GM19023 (cell line): ENCODE data around the gene SFXN2.
"Not testable (repeated sequence)": the region's sequence is repeated elsewhere in the genome, so short reads cannot be mapped to it uniquely, and the experiment has no call there.

ENCODE experiments used
- ATAC-seq: cut with Tn5 transposase; IDR thresholded peaks from one replicate; pipeline ENCODE4 v1.9.1; 2021; ENCODE audit warnings: mild to moderate bottlenecking, moderate library complexity; ENCODE audit not compliant: unreplicated experiment

Gene SFXN2

DNA sequence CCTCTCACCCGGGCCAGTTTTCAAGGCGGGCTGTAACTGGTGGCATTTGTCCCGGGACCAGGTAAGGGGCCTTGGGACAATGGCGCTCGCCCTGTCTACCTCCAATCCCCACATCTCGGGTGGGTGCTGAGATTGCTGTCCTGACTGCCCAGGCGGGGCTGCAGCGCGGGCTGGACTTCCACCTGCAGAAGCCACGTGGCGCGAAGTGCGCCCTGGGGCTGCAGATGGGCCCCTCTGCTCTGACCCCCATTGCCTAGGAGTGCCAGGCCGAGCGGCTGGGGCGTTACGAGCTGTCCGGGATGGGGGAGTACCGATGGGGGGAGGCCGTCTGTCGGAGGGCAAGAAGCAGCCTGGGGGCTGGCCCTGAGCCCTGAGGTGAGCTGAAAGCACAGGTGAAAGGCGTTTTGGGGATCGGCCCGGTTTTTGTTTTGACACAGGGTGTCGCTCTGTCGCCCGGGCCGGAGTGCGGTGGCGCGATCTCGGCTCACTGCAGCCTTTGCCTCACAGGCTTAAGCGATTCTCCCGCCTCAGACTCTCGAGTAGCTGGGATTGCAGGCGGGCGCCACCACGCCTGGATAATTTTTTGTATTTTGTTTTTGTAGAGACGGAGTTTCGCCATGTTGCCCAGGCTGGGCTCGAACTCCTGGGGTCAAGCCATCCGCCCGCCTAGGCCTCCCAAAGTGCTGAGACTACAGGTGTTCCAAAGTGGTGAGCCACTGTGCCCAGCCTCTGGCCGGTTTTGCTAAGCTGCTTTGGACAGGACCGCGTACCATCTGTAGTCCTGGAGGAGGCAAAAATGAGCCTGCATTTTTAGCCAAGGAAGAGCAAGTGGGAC, at the start of gene SFXN2:
SFXN2 (plus strand) TSS at position 16 of the 835 bp plus-strand sequence. CDS start 12,001 bp downstream, outside the sequence.
- ATAC-seq, result peak; percentile 23

DNA sequence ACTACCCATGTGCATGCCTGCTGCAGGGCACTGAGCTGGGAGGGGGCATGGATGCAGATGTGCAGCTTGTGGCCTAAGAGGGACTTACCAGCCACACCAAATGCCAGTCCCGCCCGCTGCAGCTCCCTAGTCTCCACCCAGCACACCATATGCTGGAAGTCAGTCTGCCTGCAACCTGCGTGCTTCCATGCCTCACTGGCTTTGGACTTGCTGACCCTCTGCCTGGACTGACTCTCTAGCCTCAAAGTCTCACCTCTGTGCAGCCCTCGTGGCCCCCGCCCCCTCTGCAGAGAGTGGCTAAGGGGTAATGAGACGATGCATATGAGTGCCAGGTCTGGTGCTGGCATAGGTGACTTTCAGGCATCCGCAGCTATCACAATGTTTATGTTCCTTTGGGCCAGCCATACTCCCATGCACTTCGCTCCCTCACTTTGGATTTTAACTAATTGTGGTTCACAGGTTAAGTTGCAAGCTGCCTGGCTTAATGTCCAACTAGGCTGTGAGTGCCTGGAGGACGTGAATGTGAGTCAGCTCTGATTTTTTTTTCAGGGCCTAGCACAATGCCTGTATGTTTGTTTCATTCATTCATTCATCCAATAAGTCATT, 48.4 kb upstream of the SFXN2 start:
- no peak for ATAC-seq

- ATAC-seq, result not testable (repeated sequence)
Observed at GRCh38 chr10:102667411-102667810, 47.0 kb upstream of the SFXN2 start.

DNA sequence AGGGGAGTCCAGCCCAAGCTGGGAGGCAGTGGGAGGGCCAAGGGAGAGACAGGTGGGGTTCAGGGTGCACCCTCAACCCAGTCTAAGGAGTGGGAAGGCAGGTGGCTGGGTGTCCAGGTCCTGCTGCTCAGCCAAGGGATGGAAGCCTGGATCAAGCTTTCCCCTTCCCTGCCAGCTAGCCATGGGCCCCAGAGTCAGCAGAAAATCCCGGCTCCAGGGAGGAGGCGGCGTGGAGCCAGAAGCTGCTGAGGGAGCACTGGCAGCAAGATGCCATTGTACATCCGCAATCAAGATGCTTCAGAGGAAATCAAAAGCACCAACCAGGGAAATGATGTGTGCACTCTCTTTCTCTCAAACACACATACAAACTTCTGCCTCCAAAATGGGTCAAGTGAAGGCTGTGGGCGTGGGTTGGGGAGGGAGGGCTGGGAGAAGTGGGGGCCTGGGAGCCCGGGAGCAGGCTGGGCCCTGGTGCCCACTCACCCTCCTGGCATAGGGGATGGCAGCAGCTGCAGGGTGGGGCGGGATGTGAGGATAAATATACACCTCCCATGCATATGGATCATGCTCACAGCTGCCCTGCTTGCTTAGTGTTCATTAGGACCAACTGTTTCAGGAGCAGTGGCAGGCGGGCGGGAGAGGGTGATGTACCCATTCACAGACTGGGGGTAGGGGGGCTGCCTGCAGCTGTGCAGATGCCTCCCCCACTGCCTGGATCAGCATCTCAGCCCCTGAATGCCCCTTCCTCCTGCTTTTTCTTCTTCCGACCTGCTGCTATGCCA, 45.9 kb upstream of the SFXN2 start:
- ATAC-seq, result no peak

GRCh38 chr10:102669206-102670064, 45.0 kb upstream of the SFXN2 start:
- no peak for ATAC-seq

- ATAC-seq, result no peak
Observed at GRCh38 chr10:102670065-102670670, 44.3 kb upstream of the SFXN2 start.

- ATAC-seq, result no peak
Observed at GRCh38 chr10:102670871-102671434, 43.5 kb upstream of the SFXN2 start.

- no peak for ATAC-seq
Observed at GRCh38 chr10:102673236-102673818, 41.1 kb upstream of the SFXN2 start.

DNA sequence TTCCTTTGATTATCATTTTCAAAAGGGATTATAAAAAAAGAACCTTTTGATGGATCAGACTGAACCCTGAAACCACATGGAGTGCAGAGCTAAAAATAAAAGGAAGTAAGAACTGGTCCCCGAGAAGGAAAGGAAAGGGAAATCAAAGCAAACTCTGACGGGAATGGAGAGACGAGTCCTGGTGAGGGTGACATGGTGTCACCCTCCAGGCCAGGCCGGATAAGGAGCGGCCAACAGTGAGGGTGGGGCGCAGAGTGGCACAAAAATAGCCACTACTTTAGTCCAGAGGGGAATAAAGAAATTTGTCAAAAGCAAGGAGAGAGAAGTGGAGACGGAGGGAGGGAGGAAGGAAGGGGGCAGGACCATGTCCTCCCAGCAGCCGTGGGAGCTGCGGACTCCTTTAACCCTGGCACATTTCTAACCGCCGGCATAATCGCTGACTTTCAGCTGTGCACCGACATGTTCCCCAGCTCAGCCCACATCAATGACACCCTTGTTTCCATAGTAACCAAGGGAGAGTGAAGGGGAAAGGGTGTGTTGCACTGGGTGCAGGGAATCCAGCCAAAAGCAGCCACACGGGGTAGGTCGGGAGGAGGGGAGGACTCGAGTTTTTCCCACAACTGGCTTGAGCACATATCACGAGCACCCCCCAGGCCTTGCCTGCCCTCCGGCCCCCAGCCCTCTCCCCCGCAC, 40.5 kb upstream of the SFXN2 start:
- no peak for ATAC-seq

DNA sequence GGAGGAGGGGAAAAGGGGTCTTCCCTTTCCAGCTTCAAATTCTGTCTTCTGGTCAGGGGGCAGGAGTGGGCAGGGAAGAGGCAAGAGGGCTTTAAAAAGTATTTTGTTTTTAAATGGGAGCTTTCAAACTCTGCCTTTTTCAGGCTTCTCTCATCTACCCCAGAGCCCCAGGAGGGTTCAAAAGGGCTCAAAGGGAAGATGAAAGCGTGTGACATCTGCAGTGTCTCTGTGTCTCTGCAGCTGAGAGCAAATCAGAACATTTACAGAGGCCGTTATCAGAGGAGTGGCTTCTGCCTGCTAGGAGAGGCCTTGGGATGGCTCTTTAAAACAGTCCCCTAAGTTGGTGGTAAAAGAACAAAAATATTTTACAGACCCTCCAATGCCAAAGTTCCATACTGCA, 39.9 kb upstream of the SFXN2 start:
- ATAC-seq, result no peak

GRCh38 chr10:102675011-102675665, 39.3 kb upstream of the SFXN2 start:
- no peak for ATAC-seq

DNA sequence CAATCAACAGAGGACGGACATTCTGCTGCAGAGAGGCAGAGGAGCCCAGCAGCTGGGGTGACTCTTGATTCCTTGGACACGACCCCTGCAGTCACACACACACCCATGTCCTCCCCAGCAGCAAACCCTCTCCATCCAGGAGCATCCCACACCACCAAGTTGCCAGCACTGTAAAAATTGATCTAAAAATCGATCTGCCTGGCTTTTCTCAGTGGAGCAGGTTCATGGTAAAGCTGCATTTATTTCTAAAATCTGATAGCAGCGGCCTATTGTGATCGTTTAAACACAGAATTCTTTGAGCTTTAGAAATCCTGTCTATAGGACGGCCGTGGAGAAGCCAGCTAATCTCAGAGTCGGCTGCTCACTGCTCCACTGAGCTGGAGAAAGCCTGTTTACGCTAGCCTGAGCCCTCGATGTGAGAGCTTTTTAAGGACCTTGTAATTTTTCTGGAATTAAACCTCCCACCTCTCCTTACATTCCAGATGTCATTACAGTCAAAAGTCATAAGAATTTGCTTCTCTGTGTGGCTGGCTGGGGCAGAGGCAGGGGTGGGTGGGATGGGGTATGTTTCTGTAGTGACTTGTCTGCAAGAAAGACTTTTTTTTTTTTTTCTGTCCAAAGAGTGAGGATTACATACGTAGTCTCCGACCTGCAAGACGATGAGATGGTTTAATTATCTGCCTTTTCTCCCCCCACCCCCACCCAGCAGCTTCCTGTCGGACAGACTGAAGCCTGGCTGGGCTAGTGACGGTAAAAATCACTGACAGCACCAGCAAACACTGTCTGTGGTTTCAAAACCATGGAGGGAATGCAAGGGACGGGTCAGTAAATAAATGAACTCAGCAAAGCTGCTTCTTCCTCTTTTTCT, 38.5 kb upstream of the SFXN2 start:
- no peak for ATAC-seq

GRCh38 chr10:102676534-102677315, 37.7 kb upstream of the SFXN2 start:
- ATAC-seq, result no peak

DNA sequence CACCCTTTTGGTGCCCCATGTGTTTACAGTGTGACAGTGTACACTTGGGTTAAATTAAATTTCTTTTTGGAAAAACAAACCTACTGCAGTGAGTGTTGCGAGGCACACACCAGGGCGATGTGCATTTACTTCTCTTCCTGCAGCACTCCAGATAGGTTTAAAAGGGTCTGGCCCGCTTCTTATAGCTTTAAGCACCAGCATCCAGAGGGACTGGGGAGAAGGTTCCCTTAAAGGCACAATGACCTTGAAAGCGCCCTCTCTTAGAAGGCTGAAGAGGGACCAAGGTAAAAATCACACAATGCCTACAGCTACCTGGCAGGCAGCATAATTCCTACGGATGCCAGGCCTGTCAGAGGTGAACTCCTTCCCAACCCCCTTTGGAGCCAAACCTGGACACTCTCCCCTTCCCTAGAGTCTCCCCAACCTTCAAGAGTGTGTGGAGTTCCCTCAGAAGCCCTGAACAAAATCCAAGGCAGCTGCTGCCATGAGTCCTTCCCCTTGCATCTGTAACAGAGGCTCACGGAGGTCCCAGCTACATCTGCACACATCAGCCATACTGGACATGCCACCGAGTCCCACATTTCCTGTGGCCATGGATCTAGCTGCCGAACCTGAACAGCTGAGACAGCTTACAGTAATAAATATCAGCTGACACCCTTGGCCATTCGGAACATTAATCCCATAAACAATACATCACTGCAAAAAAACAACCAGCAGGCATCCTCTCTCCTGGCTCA, 36.9 kb upstream of the SFXN2 start:
- ATAC-seq, result no peak

DNA sequence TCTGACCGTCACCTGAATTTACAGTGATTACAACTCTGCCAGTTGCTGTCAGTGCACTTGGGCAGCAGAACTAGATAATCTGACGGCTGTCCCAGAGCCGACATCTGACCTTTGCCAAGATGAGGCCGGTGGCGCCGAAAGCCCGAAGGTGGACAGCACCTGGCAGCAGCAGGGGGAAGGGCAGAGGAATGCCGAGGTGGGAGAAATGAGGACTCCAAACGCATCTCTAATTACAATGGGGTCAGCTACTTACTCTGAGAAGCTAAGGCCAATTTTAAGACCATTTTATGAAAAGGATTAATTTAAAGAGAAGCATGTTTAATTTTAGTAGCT, 36.4 kb upstream of the SFXN2 start:
- no peak for ATAC-seq

- ATAC-seq, result no peak
Observed at GRCh38 chr10:102678842-102679289, 35.6 kb upstream of the SFXN2 start.
